Thyroid gland (tissue), 4 donors: ENCODE data around the gene UBIAD1.

Experiments
- CTCF ChIP-seq, 6 experiments: fragments of 200-600 bp in 3 of 6; fragments of 450-650 bp in 3 of 6; sonication (generic) in 3 of 6; IDR thresholded peaks; one replicate each; pipeline ENCODE4 v1.5.1; 2016 to 2019; ENCODE audit warnings: antibody characterized with exemption in 6 of 6, mild to moderate bottlenecking in 2 of 6, inconsistent platforms in 1 of 6, moderate library complexity in 1 of 6
- POLR2A ChIP-seq, 2 donors: fragments of 450-650 bp; IDR thresholded peaks; one replicate each; pipeline ENCODE4 v1.6.1; 2017; ENCODE audit warnings: antibody characterized with exemption in 2 of 2, mild to moderate bottlenecking in 2 of 2, moderate library complexity in 1 of 2

- TF ChIP-seq CTCF (IDR thresholded peaks at IDR 0.05) (no peak), POLR2A (IDR thresholded peaks at IDR 0.05) (no peak)
Measured at GRCh38 chr1:11256299-11256698, 16.7 kb upstream of the UBIAD1 start.
